WERI-Rb-1 (cell line): ENCODE measurements around the gene SORCS1.

Source experiments
- DNase-seq: peaks from one replicate; pipeline ENCODE4 v3.0.0-alpha.2; 2020
- H3K27ac ChIP-seq: fragments of 250-450 bp; sonication (Bioruptor Pico); 2 replicates; pipeline ENCODE4 v1.5.1; 2020; ENCODE audit warnings: mild to moderate bottlenecking, moderate library complexity
- H3K27me3 ChIP-seq: fragments of 250-450 bp; sonication (Bioruptor Pico); 2 replicates; pipeline ENCODE4 v1.5.1; 2021; ENCODE audit warnings: mild to moderate bottlenecking, low read depth, moderate library complexity; ENCODE audit not compliant: insufficient read depth, severe bottlenecking
- H3K36me3 ChIP-seq: fragments of 250-450 bp; sonication (Bioruptor Pico); 2 replicates; pipeline ENCODE4 v1.5.1; 2020; ENCODE audit warnings: mild to moderate bottlenecking, moderate library complexity
- H3K4me3 ChIP-seq: 2 replicates; pipeline ENCODE4 v1.5.1; 2011; ENCODE audit warnings: low read depth, mild to moderate bottlenecking, control low read depth, low read length
- H3K9me3 ChIP-seq: fragments of 250-450 bp; sonication (Bioruptor Pico); 2 replicates; pipeline ENCODE4 v1.5.1; 2021; ENCODE audit warnings: mild to moderate bottlenecking, moderate library complexity; ENCODE audit not compliant: severe bottlenecking
- TF ChIP-seq, protein P1 (sequence below): IDR thresholded peaks from 2 replicates; pipeline ENCODE4 v1.5.1; 2011; ENCODE audit warnings: low read depth, mild to moderate bottlenecking, control low read depth, inconsistent platforms, low read length

Gene SORCS1

DNA sequence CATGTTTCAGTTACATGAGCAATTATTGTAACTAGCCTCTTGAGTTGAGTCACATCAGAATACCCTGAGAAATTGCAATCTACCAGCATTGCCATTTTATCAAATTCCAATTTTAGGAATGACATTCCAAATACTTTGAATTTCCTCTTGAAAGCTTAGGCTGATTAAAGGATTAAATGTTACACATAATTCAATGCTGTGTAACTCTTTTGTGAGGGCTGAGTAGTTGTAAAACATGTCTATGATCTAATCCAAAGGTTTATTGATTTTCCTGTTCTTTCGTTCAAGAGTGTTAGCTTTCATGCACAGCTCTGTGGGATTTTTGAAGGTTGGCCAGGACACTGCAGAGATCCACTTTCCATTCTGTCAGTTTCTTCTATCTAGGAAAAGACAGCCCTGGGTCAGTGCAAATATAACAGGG lies 193.1 kb downstream of the SORCS1 start:
- no peaks in the 10 kb centered on the region for H3K36me3 ChIP-seq
- no peak for DNase-seq
- no peak overlapping the region for H3K4me3 ChIP-seq
- no peaks in the 10 kb centered on the region for H3K27me3 ChIP-seq
- H3K27ac ChIP-seq = no peak overlapping the region
- TF ChIP-seq, protein P1, sequence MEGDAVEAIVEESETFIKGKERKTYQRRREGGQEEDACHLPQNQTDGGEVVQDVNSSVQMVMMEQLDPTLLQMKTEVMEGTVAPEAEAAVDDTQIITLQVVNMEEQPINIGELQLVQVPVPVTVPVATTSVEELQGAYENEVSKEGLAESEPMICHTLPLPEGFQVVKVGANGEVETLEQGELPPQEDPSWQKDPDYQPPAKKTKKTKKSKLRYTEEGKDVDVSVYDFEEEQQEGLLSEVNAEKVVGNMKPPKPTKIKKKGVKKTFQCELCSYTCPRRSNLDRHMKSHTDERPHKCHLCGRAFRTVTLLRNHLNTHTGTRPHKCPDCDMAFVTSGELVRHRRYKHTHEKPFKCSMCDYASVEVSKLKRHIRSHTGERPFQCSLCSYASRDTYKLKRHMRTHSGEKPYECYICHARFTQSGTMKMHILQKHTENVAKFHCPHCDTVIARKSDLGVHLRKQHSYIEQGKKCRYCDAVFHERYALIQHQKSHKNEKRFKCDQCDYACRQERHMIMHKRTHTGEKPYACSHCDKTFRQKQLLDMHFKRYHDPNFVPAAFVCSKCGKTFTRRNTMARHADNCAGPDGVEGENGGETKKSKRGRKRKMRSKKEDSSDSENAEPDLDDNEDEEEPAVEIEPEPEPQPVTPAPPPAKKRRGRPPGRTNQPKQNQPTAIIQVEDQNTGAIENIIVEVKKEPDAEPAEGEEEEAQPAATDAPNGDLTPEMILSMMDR = no peak
- no peaks in the 10 kb centered on the region for H3K9me3 ChIP-seq

DNA sequence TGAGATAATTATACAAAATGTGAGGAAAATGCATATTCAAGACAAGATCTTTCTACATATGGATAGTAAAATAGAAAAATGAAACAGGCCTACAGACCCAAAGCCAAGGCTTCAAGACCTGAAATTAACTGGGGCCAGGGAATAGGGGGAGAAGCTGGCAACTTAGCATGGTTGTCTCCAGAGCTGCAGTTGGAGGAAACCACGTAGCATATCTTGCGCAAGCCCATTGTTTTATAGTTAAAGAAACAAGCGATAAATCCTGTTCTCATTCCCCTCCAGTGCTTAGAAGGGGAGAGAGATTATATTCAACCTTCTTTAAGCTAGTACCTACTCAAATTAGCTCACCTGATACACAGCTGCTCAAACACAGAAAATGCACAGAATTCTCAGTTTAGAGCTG lies 197.1 kb downstream of the SORCS1 start:
- Histone ChIP-seq H3K9me3 (no peaks in the 10 kb centered on the region), H3K4me3 (no peak overlapping the region), H3K27ac (no peak overlapping the region), H3K36me3 (no peaks in the 10 kb centered on the region), H3K27me3 (no peaks in the 10 kb centered on the region)
- DNase-seq = no peak
- TF ChIP-seq, protein P1 = no peak

DNA sequence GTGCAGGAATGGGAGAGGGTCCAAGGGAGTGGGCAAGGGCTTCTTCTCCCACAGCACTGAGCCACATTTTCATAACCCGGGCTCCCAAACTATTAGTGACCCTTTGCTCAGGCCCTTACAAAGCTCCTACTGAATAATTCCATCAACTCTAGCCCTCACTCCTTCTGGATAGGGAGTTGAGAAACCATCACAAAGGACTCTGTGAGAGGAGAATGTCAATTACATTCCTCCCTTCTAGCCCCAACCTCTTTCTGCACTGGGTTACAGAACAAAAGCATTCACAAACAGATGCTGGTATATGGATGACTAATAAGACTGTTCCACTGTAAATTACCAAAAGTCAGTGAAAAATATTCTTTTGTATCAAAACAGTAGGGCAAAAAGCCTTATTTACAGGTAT lies 203.7 kb downstream of the SORCS1 start:
- TF ChIP-seq, protein P1 = no peak
- no peaks in the 10 kb centered on the region for H3K36me3 ChIP-seq
- no peaks in the 10 kb centered on the region for H3K9me3 ChIP-seq
- H3K27me3 ChIP-seq = no peaks in the 10 kb centered on the region
- no peak overlapping the region for H3K27ac ChIP-seq
- H3K4me3 ChIP-seq = no peak overlapping the region
- no peak for DNase-seq

DNA sequence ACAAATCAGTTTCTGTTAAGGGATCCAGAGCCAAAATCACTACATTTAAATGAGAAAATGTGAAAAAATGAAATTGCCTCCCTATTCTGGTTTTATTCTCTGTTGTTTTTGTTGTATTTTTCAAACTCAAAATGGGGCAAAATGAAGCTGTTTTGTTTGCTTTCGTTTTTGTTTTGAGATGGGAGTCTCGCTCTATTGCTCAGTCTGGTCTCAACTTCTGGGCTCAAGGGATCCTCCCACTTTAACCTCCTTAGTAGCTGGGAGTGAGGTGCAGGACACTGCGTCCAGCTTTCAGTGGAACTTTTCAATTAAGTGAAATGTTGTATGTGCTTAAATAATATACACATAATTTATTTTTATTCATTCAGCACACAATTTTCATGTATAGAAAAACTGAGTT lies 205.0 kb downstream of the SORCS1 start:
- H3K36me3 ChIP-seq = no peaks in the 10 kb centered on the region
- TF ChIP-seq, protein P1 = no peak
- no peak overlapping the region for H3K27ac ChIP-seq
- no peaks in the 10 kb centered on the region for H3K9me3 ChIP-seq
- DNase-seq = no peak
- H3K27me3 ChIP-seq = no peaks in the 10 kb centered on the region
- H3K4me3 ChIP-seq = no peak overlapping the region

DNA sequence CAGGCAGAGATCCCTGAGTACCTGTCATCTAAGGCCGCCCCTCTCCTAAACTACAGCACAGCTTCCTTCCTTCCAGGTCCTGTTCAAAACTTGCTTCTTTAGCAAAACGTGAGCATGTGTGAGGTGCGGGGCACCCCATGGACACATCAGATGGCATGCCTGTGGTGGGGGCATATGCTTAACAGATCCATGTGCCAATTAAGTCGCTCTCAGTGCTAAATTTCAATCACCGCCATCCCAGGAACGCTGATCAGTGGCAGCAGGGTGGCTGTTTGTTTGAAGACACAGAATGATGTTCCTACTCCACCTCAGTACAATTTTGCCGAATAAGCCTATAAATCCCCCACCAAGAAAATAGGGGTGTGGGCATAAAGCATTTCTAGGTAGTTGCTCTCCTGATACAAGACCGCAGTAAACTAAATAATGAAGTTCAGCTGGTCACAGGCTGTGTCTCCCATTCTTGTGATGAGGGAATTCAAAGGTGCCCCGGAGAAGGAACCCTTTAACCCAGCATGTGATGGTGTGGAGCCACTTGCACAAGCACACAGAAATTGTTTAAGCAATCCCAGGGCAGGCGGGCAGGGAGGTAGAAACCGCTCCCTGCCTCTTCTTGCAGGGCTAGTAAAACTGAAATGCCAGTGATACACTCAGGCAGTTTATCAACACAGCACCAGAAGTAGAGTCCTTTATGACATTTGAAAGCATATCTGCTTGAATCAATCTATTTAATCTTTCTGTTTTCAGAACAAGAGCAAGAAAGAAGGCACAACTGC lies 205.7 kb downstream of the SORCS1 start:
- H3K4me3 ChIP-seq = no peak overlapping the region
- H3K36me3 ChIP-seq = no peaks in the 10 kb centered on the region
- no peak for DNase-seq
- H3K9me3 ChIP-seq = no peaks in the 10 kb centered on the region
- H3K27me3 ChIP-seq = no peaks in the 10 kb centered on the region
- TF ChIP-seq, protein P1 = no peak
- no peak overlapping the region for H3K27ac ChIP-seq
